ENCODE measurements around the gene WNT7B.

- TF ChIP-seq CTCF (conservative IDR thresholded peaks at IDR 0.05; ENCODE audit: low read depth, low read length) = no peak
- TF ChIP-seq EZH2 (IDR thresholded peaks at IDR 0.05; ENCODE audit: borderline replicate concordance, low read depth, low read length, poor library complexity, severe bottlenecking) = no peak
Observed at GRCh38 chr22:45895436-45896152, 81.4 kb downstream of the WNT7B start.
